ENCODE measurements around the gene USP15.

The USP15 gene

GRCh38 chr12:62261876-62262517 lies 1.8 kb downstream of the USP15 start:
- no peak for TF ChIP-seq SPI1 (IDR thresholded peaks at IDR 0.05; ENCODE audit: borderline replicate concordance, low read depth)
- no peak for TF ChIP-seq REST (IDR thresholded peaks at IDR 0.05; ENCODE audit: insufficient replicate concordance, low read depth)
- TF ChIP-seq CTCF (IDR thresholded peaks at IDR 0.05; ENCODE audit: insufficient read depth, low read length) = no peak
- no peak for TF ChIP-seq POLR2AphosphoS5 (IDR thresholded peaks at IDR 0.05; ENCODE audit: low read depth)
- no peak for TF ChIP-seq GABPA (IDR thresholded peaks at IDR 0.05; ENCODE audit: low read depth)
- Histone ChIP-seq H3K27ac (replicated peaks) (no peak overlapping the region), H3K27me3 (ENCODE audit: insufficient read depth, poor library complexity, severe bottlenecking) (no peaks in the 10 kb centered on the region), H3K4me3 (replicated peaks; ENCODE audit: insufficient read depth, low read length) (peak overlapping the region; percentile 90)
- no peak for DNase-seq (ENCODE audit: low read depth in 1 of 2, low spot score in 1 of 2)

GRCh38 chr12:62263232-62263631 lies 3.0 kb downstream of the USP15 start:
- TF ChIP-seq POLR2AphosphoS5 (IDR thresholded peaks at IDR 0.05; ENCODE audit: low read depth) (no peak), SPI1 (IDR thresholded peaks at IDR 0.05; ENCODE audit: borderline replicate concordance, low read depth) (no peak), GABPA (IDR thresholded peaks at IDR 0.05; ENCODE audit: low read depth) (no peak), REST (IDR thresholded peaks at IDR 0.05; ENCODE audit: insufficient replicate concordance, low read depth) (no peak), CTCF (IDR thresholded peaks at IDR 0.05; ENCODE audit: insufficient read depth, low read length) (no peak)
- Histone ChIP-seq H3K27ac (replicated peaks) (no peak overlapping the region), H3K4me3 (replicated peaks; ENCODE audit: insufficient read depth, low read length) (no peak overlapping the region), H3K27me3 (ENCODE audit: insufficient read depth, poor library complexity, severe bottlenecking) (no peaks in the 10 kb centered on the region)
- DNase-seq (ENCODE audit: low read depth in 1 of 2, low spot score in 1 of 2) = no peak

GRCh38 chr12:62263966-62264365 lies 3.8 kb downstream of the USP15 start:
- Histone ChIP-seq H3K27me3 (ENCODE audit: insufficient read depth, poor library complexity, severe bottlenecking) (no peaks in the 10 kb centered on the region), H3K27ac (replicated peaks) (no peak overlapping the region), H3K4me3 (replicated peaks; ENCODE audit: insufficient read depth, low read length) (no peak overlapping the region)
- TF ChIP-seq SPI1 (IDR thresholded peaks at IDR 0.05; ENCODE audit: borderline replicate concordance, low read depth) = no peak
- TF ChIP-seq REST (IDR thresholded peaks at IDR 0.05; ENCODE audit: insufficient replicate concordance, low read depth) = no peak
- TF ChIP-seq CTCF (IDR thresholded peaks at IDR 0.05; ENCODE audit: insufficient read depth, low read length) = no peak
- TF ChIP-seq POLR2AphosphoS5 (IDR thresholded peaks at IDR 0.05; ENCODE audit: low read depth) = no peak
- TF ChIP-seq GABPA (IDR thresholded peaks at IDR 0.05; ENCODE audit: low read depth) = no peak
- no peak for DNase-seq (ENCODE audit: low read depth in 1 of 2, low spot score in 1 of 2)

Data from HL-60 (cell line).